ENCODE results near the gene PDS5A.
"Not testable (repeated sequence)": the region's sequence is repeated elsewhere in the genome, so short reads cannot be mapped to it uniquely, and the experiment has no call there.

The PDS5A gene

DNA sequence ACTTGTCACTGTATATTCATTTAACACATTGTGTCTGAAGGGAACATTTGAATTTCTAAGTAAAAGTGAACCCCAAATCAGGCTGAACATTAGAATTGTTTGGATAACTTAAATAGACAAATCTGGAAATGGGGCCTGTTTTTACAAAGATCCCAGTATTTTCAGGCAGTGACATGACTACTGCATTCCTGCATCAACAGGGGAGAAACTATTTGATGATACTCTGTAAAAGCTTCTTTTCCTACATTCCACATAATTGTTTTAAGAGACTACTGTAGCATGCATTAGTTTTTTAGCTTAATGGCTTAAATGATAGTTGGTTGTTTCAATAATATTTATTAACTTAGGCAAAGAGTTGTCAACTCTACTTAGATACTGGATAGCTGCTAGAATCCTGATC, 127.0 kb downstream of the PDS5A start:
- DNase-seq (ENCODE audit: low read depth): no peak
- TF ChIP-seq, protein P1, sequence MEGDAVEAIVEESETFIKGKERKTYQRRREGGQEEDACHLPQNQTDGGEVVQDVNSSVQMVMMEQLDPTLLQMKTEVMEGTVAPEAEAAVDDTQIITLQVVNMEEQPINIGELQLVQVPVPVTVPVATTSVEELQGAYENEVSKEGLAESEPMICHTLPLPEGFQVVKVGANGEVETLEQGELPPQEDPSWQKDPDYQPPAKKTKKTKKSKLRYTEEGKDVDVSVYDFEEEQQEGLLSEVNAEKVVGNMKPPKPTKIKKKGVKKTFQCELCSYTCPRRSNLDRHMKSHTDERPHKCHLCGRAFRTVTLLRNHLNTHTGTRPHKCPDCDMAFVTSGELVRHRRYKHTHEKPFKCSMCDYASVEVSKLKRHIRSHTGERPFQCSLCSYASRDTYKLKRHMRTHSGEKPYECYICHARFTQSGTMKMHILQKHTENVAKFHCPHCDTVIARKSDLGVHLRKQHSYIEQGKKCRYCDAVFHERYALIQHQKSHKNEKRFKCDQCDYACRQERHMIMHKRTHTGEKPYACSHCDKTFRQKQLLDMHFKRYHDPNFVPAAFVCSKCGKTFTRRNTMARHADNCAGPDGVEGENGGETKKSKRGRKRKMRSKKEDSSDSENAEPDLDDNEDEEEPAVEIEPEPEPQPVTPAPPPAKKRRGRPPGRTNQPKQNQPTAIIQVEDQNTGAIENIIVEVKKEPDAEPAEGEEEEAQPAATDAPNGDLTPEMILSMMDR (conservative IDR thresholded peaks at IDR 0.05; ENCODE audit: low read length): no peak
- H3K4me3 ChIP-seq (ENCODE audit: low read length): no peak overlapping the region

DNA sequence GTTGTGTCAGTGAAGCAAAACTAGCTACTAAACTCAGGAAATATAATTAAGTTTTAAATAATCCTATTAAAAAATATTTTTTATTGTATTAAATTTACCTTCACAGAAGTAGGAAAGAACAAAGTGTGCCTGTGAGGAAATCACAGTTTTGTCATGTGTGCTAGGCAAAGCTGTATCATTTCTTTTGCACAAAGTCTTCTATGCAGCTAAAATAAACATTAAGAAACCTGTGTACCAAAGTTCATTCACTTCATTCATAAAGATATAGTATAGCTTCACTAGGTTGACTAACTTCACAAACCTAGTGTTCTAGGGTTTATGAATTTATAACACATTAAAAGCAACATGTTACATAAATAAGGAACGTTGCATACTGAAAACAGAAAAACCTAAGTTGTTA, 131.0 kb downstream of the PDS5A start:
- no peak overlapping the region for H3K4me3 ChIP-seq (ENCODE audit: low read length)
- TF ChIP-seq, protein P1 (conservative IDR thresholded peaks at IDR 0.05; ENCODE audit: low read length): no peak
- DNase-seq (ENCODE audit: low read depth): no peak

DNA sequence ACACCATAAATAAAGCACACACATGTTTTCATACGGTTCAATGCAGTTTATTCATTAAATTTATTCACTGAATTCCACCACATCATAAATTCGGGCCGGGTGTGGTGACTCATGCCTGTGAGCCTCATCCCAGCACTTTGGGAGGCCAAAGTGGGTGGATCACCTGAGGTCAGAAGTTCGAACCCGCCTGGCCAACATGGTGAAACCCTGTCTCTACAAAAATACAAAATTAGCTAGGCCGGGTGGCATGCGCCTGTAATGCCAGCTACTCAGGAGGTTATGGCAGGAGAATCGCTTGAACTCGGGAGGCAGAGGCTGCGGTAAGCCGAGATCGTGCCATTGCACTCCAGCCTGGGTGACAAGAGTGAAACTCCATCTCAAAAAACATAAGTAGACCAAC, 131.6 kb downstream of the PDS5A start:
- H3K4me3 ChIP-seq (ENCODE audit: low read length): no peak overlapping the region
- TF ChIP-seq, protein P1 (conservative IDR thresholded peaks at IDR 0.05; ENCODE audit: low read length): no peak
- peak; percentile 34 for DNase-seq (ENCODE audit: low read depth)

DNA sequence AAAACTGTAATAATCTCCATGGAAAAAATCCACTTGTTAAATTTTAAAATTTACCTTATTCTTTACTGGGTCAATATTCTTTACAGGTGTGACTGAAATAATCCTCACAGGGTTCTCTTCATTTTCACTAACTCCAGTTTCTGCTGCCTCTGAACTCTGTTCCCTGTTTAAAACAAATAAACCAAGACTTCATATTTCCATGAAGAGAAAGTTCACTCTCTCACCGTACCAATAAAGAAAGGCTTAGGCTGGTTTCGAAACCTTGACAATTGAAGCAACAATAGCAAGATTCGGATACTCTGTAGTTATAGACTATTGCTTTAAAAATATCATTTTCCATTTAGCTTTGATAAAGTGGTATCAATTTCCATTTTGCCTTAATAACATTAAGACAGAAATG, 135.8 kb downstream of the PDS5A start:
- no peak for DNase-seq (ENCODE audit: low read depth)
- TF ChIP-seq, protein P1 (conservative IDR thresholded peaks at IDR 0.05; ENCODE audit: low read length): no peak
- no peak overlapping the region for H3K4me3 ChIP-seq (ENCODE audit: low read length)

DNA sequence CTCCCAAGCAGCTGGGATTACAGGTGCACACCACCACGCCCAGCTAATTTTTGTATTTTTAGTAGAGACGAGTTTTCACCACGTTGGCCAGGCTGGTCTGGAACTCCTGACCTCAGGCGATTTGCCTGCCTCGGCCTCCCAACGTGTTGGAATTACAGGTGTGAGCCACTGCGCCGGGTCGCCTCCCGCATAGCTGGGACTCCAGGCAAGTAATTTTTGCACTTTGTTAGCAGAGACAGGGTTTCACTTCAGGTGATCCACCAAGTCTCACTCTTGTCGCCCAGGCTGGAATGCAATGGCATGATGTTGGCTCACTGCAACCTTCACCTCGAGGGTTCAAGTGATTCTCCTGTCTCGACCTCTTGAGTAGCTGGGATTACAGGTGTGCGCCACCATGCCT, 137.2 kb downstream of the PDS5A start:
- DNase-seq (ENCODE audit: low read depth): not testable (repeated sequence)

DNA sequence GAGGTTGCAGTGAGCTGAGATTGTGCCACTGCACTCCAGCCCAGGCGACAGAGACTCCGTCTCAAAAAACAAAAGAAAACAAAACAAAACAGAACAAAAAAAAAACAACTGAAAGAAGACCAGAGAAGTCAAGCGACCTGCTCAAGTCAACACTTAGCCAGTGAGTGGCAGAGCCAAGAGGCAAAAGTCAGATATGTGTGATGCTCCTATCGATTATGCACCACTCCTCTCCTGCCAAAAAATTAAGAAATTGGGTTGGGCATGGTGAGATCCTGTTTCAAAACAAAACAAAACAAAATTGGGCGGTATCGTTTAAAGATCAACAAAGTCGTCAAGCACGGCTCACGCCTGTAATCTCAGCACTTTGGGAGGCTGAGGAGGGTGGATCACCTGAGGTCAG, 137.7 kb downstream of the PDS5A start:
- DNase-seq (ENCODE audit: low read depth): no peak
- H3K4me3 ChIP-seq (ENCODE audit: low read length): no peak overlapping the region
- TF ChIP-seq, protein P1 (conservative IDR thresholded peaks at IDR 0.05; ENCODE audit: low read length): no peak

More for the DNA sequence above, 137.2 kb downstream of the PDS5A start:
- H3K4me3 ChIP-seq (ENCODE audit: low read length): not testable (repeated sequence)

DNA sequence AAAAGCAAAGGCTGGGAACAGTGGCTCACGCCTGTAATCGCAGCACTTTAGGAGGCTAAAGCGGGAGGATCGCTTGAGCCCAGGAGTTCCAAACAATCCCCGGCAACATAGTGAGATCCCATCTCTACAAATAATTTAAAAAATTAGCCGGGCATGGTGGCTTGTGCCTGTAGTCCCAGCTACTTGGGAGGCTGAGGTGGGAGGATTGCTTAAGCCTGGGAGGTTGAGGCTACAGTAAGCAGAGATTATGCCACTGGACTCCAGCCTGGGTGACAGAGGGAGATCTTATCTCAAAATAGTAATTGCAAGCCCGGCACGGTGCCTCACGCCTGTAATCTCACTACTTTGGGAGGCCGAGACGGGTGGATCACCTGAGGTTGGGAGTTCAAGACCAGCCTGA, 139.3 kb downstream of the PDS5A start:
- DNase-seq (ENCODE audit: low read depth): not testable (repeated sequence)

DNA sequence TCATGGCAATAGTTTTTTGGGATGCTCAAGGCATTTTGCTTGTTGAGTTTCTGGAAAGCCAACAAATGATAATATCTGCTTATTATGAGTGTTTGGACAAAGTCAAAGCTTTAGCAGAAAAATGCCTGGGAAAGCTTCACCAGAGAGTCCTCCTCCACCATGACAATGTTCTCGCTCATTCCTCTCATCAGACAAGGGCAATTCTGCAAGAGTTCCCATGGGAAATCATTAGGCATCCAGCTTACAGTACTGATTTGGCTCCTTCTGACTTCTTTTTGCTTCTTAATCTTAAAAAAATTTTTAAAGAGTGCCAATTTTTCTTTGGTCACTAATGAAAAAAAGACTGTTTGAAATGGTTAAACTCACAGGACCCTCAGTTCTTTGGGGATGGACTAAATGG, 143.4 kb downstream of the PDS5A start:
- H3K4me3 ChIP-seq (ENCODE audit: low read length): no peak overlapping the region
- TF ChIP-seq, protein P1 (conservative IDR thresholded peaks at IDR 0.05; ENCODE audit: low read length): no peak
- DNase-seq (ENCODE audit: low read depth): peak; percentile 28

More for the DNA sequence above, 139.3 kb downstream of the PDS5A start:
- not testable (repeated sequence) for H3K4me3 ChIP-seq (ENCODE audit: low read length)
